NCI-H524 (cell line): ENCODE measurements around the gene CAVIN4.

ENCODE experiments used
- DNase-seq, 2 experiments: peaks; one replicate each; lab custom pipeline; 2025; lab: John Stamatoyannopoulos, UW

The CAVIN4 gene

DNA sequence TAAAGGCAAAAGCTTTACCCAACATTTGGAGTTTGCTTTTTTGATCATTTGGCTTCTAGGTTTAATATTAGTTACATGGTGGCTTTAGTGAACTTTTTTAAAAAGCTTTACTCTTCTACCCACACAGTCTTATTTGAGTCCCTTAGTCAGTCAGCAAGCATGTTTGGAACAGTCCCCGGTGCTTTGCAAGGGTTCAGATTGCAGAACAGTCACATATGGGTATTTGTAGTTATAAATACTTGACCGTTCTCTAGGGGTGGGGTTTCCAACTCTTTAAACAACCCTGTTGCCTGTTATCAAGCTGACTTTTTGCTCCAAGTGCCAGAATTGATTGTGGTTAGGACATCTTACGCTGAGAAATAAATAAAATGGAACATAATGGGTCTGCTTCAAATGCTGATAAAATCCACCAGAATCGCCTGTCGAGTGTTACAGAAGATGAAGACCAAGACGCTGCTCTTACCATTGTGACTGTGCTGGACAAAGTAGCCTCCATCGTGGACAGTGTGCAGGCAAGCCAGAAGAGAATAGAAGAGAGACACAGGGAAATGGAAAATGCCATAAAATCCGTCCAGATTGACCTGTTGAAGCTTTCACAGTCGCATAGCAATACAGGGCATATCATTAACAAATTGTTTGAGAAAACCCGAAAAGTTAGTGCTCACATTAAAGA, at the start of gene CAVIN4:
CAVIN4 (plus strand) TSS at position 304 of the 673 bp plus-strand sequence; CDS start at position 369, 65 bp downstream.
- no peak for DNase-seq

- DNase-seq = no peak
Observed at GRCh38 chr9:100534401-100534800, 43.5 kb upstream of the CAVIN4 start.

DNA sequence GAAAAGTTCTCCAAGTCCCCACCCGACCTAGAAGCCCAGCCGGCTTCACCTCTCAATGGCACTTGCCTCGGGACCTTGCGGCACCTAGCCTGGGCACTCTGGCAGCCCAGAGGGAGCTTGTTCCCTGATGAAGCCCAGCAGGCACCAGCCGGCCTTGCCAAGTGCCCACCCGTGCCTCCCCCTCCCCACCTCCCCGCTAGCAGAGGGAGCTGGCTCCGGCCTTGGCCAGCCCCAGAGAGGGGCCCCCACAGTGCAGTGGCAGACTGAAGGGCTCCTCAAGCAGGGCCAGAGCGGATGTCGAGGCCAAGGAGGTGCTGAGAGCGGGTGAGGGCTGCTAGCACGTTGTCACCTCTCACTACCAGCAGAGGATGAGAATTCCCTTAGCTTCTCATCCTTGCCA, 37.6 kb upstream of the CAVIN4 start:
- no peak for DNase-seq

- no peak for DNase-seq
Observed at GRCh38 chr9:100549048-100549447, 28.8 kb upstream of the CAVIN4 start.

GRCh38 chr9:100554935-100555401, 22.9 kb upstream of the CAVIN4 start:
- DNase-seq = no peak

DNA sequence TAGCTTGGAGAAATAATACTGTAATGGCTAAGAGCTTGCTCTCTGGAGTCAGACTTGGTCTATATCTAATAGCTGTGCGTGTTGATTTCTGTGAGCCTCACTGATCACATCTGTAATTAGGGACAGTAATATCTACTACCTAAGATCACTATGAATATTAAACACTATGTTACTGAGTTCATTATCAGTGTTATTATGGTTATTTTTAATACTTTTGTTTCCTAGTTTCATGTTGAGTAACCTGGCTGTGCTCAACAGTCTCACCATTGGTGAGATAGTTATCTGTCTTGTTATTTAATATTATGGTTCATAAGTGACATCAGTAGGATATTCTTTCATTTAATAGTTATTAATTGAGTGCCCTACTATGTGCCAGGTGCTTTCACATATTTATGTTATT, 22.4 kb upstream of the CAVIN4 start:
- DNase-seq = no peak

DNA sequence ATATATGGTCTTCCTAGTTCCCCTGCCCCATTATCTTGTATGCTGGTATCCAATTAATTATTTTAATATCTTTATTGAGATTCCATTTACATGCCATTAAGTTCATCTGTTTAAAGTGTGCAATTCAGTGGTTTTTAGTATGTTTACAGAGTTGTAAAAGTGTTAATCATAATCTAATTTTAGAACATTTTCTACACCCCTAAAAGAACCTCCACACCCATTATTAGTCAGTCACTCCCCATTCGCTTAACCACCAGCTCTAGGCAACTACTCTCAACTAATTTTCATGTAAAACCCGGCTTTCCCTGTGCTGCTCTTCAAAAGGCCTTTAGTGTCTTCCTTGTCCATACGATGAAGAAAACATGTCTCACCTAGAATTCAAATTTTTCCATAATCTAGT, 20.8 kb upstream of the CAVIN4 start:
- no peak for DNase-seq

DNA sequence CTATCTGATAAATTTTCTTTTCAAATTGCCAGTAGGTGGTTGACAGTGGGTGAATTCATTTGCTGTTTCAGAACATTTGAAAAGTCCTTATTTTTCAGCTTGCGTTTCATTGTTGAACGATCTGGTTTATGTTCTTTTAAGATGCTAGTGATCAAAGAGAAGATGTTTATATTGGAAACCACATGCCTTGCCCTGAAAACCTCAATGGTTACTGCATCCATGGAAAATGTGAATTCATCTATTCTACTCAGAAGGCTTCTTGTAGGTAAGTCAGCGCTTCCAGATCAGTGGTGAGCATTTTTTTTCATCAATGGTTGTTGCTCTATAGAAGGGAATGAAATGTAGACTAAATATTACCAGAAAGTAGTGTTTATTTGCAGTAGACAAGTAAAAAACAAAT, 16.6 kb upstream of the CAVIN4 start:
- no peak for DNase-seq

- no peak for DNase-seq
Observed at GRCh38 chr9:100567856-100568255, 10.0 kb upstream of the CAVIN4 start.

GRCh38 chr9:100573655-100574260, 4.1 kb upstream of the CAVIN4 start:
- no peak for DNase-seq

GRCh38 chr9:100575006-100575405, 2.9 kb upstream of the CAVIN4 start:
- DNase-seq = no peak

DNA sequence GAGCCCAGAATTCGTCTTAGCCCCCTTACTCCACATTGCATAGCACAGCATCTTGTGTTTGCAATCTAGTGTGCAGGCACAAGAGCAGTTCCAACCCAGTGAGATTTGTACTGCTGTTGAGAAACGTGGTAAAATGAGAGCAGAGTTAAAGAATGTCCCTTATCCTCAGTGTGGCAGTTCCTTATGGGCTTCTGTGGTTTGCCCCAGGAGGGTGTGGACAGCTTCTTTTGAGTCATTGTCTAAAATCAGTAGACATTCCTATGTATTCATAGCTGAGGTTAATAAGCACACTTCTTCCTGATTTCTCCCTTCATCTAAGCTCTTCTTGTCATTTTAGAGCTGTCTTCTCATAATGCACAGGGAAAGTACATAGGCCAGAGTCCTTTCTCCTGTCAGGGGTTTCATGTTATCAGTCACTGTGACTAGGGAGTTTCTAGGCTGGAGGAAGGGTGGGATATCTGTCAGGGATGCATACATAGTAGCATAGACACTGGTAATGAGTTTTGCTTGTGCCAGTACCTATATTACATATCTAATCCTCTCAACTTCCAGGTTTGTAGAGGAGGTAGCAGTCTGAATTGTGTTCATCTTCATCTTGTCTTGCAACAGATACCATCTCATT, 2.0 kb upstream of the CAVIN4 start:
- DNase-seq = no peak

- DNase-seq = no peak
Observed at GRCh38 chr9:100578610-100579009, 731 bp downstream of the CAVIN4 start.

- DNase-seq = no peak
Observed at GRCh38 chr9:100579665-100580064, 1.8 kb downstream of the CAVIN4 start.

- DNase-seq = no peak
Observed at GRCh38 chr9:100580257-100580656, 2.4 kb downstream of the CAVIN4 start.

- no peak for DNase-seq
Observed at GRCh38 chr9:100581081-100581480, 3.2 kb downstream of the CAVIN4 start.

GRCh38 chr9:100581661-100582060, 3.8 kb downstream of the CAVIN4 start:
- DNase-seq = no peak

DNA sequence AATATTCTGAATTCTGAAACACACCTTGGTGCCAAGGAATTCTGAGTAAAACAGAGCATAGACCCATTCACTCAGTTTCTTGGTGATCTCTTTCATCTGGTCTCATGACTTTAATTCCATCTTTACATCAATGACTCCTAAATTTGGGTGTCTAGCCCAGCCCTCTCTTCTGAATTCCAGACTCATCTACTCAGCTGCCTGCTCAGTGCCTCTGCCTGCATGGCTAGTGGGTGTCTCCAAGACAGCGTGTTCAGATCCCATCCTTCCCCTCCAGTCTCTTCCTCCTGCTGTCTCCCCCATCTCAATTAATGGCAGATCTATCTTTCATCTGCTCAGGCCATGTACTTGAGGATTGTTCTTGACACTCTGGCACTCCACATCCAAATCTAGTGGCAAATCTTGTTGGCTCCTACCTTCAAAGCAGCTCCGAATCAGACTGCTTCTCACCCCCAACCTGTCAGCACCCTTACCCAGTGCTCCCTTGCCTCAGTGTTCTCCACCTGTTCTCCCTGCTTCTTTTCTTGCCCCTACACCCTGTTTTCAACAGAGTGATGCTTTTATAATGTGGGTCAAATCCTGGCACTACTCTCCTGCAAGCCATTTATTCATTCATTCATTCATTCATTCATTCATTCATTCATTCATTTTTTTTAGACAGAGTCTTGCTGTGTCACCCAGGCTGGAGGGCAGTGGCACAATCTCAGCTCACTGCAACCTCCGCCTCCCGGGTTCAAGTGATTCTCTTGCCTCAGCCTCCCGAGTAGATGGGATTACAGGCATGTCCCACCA, 5.3 kb downstream of the CAVIN4 start:
- no peak for DNase-seq

DNA sequence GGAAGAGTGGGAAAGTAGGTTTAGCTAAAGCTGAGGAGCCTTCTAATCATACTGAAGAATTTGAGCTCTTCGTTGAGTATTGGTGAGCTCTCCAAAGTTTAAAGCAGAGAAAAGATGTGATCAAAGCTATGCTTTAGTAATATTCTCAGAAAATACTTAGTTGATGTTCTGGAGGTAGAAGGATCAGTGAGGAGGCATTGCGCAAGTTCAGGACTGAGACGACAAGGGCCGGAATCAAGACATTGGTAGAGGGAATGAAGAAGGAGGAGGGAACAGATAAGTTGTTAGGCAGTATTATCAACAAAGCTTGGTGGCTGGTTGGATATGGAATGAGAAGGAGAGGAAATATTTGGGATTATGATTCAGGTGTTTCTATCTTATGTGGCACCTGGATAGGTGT, 7.1 kb downstream of the CAVIN4 start:
- no peak for DNase-seq

- no peak for DNase-seq
Observed at GRCh38 chr9:100586093-100586492, 8.2 kb downstream of the CAVIN4 start.

GRCh38 chr9:100587375-100587774, 9.5 kb downstream of the CAVIN4 start:
- DNase-seq = no peak

GRCh38 chr9:100589582-100589981, 11.7 kb downstream of the CAVIN4 start:
- DNase-seq = no peak

GRCh38 chr9:100590481-100590880, 12.6 kb downstream of the CAVIN4 start:
- DNase-seq = no peak
